Measurements from ENCODE around the gene FOXJ2. TPM values are rescaled to one million over a fixed set of nuclear protein-coding genes. Genes with fewer than 3 reads are reported as not detected.

The FOXJ2 gene
- total and polyA plus RNA-seq, 2 donors (not counting 1 experiment from before 2014, with no cell fraction given), result 9.5 to 19.4 TPM

- no peak overlapping the region for H3K9ac ChIP-seq (ENCODE audit: low read length)
- TF ChIP-seq, protein P1, sequence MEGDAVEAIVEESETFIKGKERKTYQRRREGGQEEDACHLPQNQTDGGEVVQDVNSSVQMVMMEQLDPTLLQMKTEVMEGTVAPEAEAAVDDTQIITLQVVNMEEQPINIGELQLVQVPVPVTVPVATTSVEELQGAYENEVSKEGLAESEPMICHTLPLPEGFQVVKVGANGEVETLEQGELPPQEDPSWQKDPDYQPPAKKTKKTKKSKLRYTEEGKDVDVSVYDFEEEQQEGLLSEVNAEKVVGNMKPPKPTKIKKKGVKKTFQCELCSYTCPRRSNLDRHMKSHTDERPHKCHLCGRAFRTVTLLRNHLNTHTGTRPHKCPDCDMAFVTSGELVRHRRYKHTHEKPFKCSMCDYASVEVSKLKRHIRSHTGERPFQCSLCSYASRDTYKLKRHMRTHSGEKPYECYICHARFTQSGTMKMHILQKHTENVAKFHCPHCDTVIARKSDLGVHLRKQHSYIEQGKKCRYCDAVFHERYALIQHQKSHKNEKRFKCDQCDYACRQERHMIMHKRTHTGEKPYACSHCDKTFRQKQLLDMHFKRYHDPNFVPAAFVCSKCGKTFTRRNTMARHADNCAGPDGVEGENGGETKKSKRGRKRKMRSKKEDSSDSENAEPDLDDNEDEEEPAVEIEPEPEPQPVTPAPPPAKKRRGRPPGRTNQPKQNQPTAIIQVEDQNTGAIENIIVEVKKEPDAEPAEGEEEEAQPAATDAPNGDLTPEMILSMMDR (IDR thresholded peaks at IDR 0.05), result no peak
- no peak for TF ChIP-seq EZH2 (IDR thresholded peaks at IDR 0.05; ENCODE audit: borderline replicate concordance, insufficient read depth, low read depth, low read length, poor library complexity, severe bottlenecking)
- no peaks in the 10 kb centered on the region for H3K9me3 ChIP-seq (ENCODE audit: control extremely low read depth in 1 of 3, control insufficient read depth in 2 of 3, insufficient read depth in 1 of 3, low read length in 2 of 3)
- no peak for ATAC-seq (ENCODE audit: low read depth)
- no peak overlapping the region for H3K4me2 ChIP-seq (replicated peaks; ENCODE audit: low read depth, low read length, poor library complexity, severe bottlenecking)
- peaks cover 8% of the 10 kb centered on the region for H4K20me1 ChIP-seq (ENCODE audit: control insufficient read depth, insufficient read depth, low read length, poor library complexity, severe bottlenecking)
- Mint-ChIP-seq H3K4me1 (peaks cover 71% of the 10 kb centered on the region), H3K27me3 (no peaks in the 10 kb centered on the region), H3K9me3 (ENCODE audit: insufficient read depth) (no peaks in the 10 kb centered on the region), H3K27ac (peak overlapping the region; percentile 27), H3K4me3 (peak overlapping the region; percentile 5)
- ChIA-PET CTCF (interaction anchor here (0.5 to 2.3 kb wide), 3 partner anchors 10 to 619 kb away, joined by 4 to 8 read pairs (median 5); no protein-coding TSS in a partner anchor), POLR2A (interaction anchor here (1.6 kb wide), 1 partner anchor 9 kb away, joined by 6 read pairs; no protein-coding TSS in a partner anchor)
- peaks cover 1 to 14% of the 10 kb centered on the region in 2 experiments for H3K36me3 ChIP-seq (replicated peaks in 1 of 2; ENCODE audit: control extremely low read depth in 1 of 2, control insufficient read depth in 1 of 2, extremely low read depth in 1 of 2, insufficient read depth in 2 of 2, low read length in 1 of 2)
- H3K27ac ChIP-seq (ENCODE audit: low read length in 2 of 2), result peak overlapping the region in 1 of 2 donors; percentile 49
- peaks cover 62 to 69% of the 10 kb centered on the region in 2 donors for H3K4me1 ChIP-seq (ENCODE audit: control insufficient read depth in 2 of 2, insufficient read depth in 2 of 2, low read length in 2 of 2)
- no peak for DNase-seq
- peaks cover 57% of the 10 kb centered on the region for H3K79me2 ChIP-seq (ENCODE audit: control insufficient read depth, insufficient read depth, low read length)
- 80% methylated on average over 4 of the region's 8 CpGs for WGBS (ENCODE audit: insufficient coverage)
- no peaks in the 10 kb centered on the region for H3K27me3 ChIP-seq (replicated peaks in 1 of 4; ENCODE audit: control extremely low read depth in 1 of 4, control insufficient read depth in 3 of 4, insufficient read depth in 4 of 4, low read length in 3 of 4)
- intact Hi-C loops (cut with micrococcal nuclease), result no loop called here
- no peak overlapping the region for H2AFZ ChIP-seq (ENCODE audit: insufficient read depth, low read depth, low read length, poor library complexity, severe bottlenecking)
- no peak overlapping the region for H3K4me3 ChIP-seq (ENCODE audit: control extremely low read depth in 1 of 5, extremely low read depth in 1 of 5, insufficient read depth in 1 of 5, low read depth in 2 of 5, low read length in 4 of 5)
These were observed 3.8 kb downstream of the FOXJ2 start for GRCh38 chr12:8036346-8036745.

DNA sequence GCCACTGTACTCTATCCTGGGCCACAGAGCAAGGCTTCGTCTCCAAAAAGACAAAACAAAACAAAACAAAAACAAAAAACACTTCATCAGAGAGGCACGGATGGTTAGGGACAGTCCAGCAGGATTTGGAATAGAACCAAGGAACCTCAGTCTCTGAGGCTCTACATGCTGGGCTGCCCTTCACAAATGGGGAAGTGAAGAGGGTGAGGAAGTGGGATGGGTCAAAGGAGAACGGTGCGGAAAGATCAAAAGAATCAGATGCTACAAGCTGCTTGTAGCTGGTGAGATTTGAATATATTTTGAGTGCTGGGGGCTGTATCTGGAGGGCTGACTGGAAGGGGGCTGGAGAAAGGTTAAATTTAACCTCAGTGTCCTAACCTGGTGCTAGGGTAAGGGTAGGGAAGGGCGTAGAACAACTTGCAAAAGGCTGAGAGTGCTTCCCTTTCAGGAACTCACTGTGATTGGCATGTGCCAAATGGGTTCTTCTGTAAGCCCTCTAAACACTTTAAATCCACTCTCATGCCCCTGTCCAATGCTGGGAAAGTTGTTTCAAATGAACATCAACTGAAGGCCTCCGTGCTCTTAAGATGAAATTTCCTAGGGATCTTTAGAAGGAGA is 4.6 kb downstream of the FOXJ2 start:
- Histone ChIP-seq H3K27me3 (replicated peaks in 1 of 4; ENCODE audit: control extremely low read depth in 1 of 4, control insufficient read depth in 3 of 4, insufficient read depth in 4 of 4, low read length in 3 of 4) (no peaks in the 10 kb centered on the region), H3K9ac (ENCODE audit: low read length) (peak overlapping the region; percentile 20), H3K4me3 (ENCODE audit: control extremely low read depth in 1 of 5, extremely low read depth in 1 of 5, insufficient read depth in 1 of 5, low read depth in 2 of 5, low read length in 4 of 5) (peak overlapping the region in 3 of 5 experiments; percentile 14 to 19 (median 15)), H3K36me3 (replicated peaks in 1 of 2; ENCODE audit: control extremely low read depth in 1 of 2, control insufficient read depth in 1 of 2, extremely low read depth in 1 of 2, insufficient read depth in 2 of 2, low read length in 1 of 2) (peaks cover 1 to 21% of the 10 kb centered on the region in 2 experiments), H3K9me3 (ENCODE audit: control extremely low read depth in 1 of 3, control insufficient read depth in 2 of 3, insufficient read depth in 1 of 3, low read length in 2 of 3) (no peaks in the 10 kb centered on the region), H3K27ac (ENCODE audit: low read length in 2 of 2) (peak overlapping the region in 1 of 2 donors; percentile 48), H3K79me2 (ENCODE audit: control insufficient read depth, insufficient read depth, low read length) (peaks cover 49% of the 10 kb centered on the region), H3K4me1 (ENCODE audit: control insufficient read depth in 2 of 2, insufficient read depth in 2 of 2, low read length in 2 of 2) (peaks cover 58 to 64% of the 10 kb centered on the region in 2 donors), H4K20me1 (ENCODE audit: control insufficient read depth, insufficient read depth, low read length, poor library complexity, severe bottlenecking) (peaks cover 8% of the 10 kb centered on the region), H2AFZ (ENCODE audit: insufficient read depth, low read depth, low read length, poor library complexity, severe bottlenecking) (peak overlapping the region; percentile 41), H3K4me2 (replicated peaks; ENCODE audit: low read depth, low read length, poor library complexity, severe bottlenecking) (peak overlapping the region; percentile 70)
- no peak for TF ChIP-seq EZH2 (IDR thresholded peaks at IDR 0.05; ENCODE audit: borderline replicate concordance, insufficient read depth, low read depth, low read length, poor library complexity, severe bottlenecking)
- TF ChIP-seq, protein P1 (IDR thresholded peaks at IDR 0.05), result no peak
- Mint-ChIP-seq H3K27me3 (no peaks in the 10 kb centered on the region), H3K27ac (peak overlapping the region; percentile 78), H3K9me3 (ENCODE audit: insufficient read depth) (no peaks in the 10 kb centered on the region), H3K4me1 (peaks cover 67% of the 10 kb centered on the region), H3K4me3 (peak overlapping the region; percentile 55)
- ChIA-PET CTCF (interaction anchor here (0.9 to 1.5 kb wide), 4 partner anchors 9 to 104 kb away, joined by 3 to 6 read pairs (median 4); no protein-coding TSS in a partner anchor), POLR2A (interaction anchor here (0.6 kb wide), 1 partner anchor 101 kb away, joined by 4 read pairs; the partner anchor contains the start of gene SLC2A3)
- WGBS (ENCODE audit: insufficient coverage), result 0% methylated on average over 3 of the region's 6 CpGs
- intact Hi-C loops (cut with micrococcal nuclease), result no loop called here
- DNase-seq, result peak; percentile 68
- ATAC-seq (ENCODE audit: low read depth), result peak; percentile 37

Measured in B cell (primary cell).